Measurements from ENCODE around the gene EPO. TPM values are rescaled to one million over a fixed set of nuclear protein-coding genes. Genes with fewer than 3 reads are reported as not detected.
A peak's percentile ranks its signal among the peaks of the same experiment; 100 is the strongest.
"Not testable (repeated sequence)": the region's sequence is repeated elsewhere in the genome, so short reads cannot be mapped to it uniquely, and the experiment has no call there.

The EPO gene
- total RNA-seq, 2 experiments from 2014 or later: not detected

DNA sequence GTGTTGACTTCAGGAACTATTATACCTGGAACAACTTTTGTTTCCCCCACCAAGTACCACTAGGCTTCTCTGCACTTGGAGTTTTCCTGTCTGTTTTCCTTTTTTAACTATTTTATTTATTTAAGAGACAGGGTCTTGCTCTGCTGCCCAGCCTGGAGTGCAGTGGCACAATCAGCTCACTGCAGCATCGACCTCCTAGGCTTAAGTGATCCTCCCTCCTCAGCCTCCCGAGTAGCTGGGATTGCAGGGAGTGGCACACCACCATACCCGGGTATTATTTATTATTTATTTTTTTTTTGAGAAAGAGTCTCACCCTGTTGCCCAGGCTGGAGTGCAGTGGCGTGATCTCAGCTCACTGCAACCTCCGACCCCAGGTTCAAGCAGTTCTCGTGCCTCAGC, 24.1 kb upstream of the EPO start:
- peaks cover under 1% of the 10 kb centered on the region for H3K36me3 ChIP-seq (ENCODE audit: insufficient read depth, low read length)
- DNase-seq (no peak), ATAC-seq (ENCODE audit: poor library complexity) (no peak)
- intact Hi-C loops (cut with DNase I, micrococcal nuclease): no loop called here
- no peak overlapping the region for H3K4me3 ChIP-seq (ENCODE audit: low read length)
- CTCF ChIA-PET: interaction anchor here (0.5 to 6.6 kb wide), 2 partner anchors 9 to 242 kb away, joined by 3 to 59 read pairs; partner anchors contain the start of gene POP7
- H3K27ac ChIP-seq (ENCODE audit: low read depth in 1 of 2, low read length in 2 of 2): no peak overlapping the region
- H3K9me3 ChIP-seq (ENCODE audit: control insufficient read depth in 1 of 2, insufficient read depth in 1 of 2, low read length in 2 of 2): no peaks in the 10 kb centered on the region
- peaks cover 0 to 2% of the 10 kb centered on the region in 2 experiments for H3K27me3 ChIP-seq (ENCODE audit: control insufficient read depth in 1 of 2, insufficient read depth in 2 of 2, low read length in 2 of 2)
- peaks cover 35% of the 10 kb centered on the region for H3K4me1 ChIP-seq (ENCODE audit: insufficient read depth, low read length)
- POLR2A ChIA-PET: interaction anchor here (0.8 to 3.7 kb wide), 2 partner anchors 9 to 23 kb away, joined by 4 to 27 read pairs; partner anchors contain the start of gene POP7
- H3K4me3 Mint-ChIP-seq: peak overlapping the region; percentile 62
- no peaks in the 10 kb centered on the region for H3K27me3 Mint-ChIP-seq
- H3K4me1 Mint-ChIP-seq (ENCODE audit: low read depth): peaks cover 27% of the 10 kb centered on the region
- H3K9me3 Mint-ChIP-seq: no peaks in the 10 kb centered on the region
- TF ChIP-seq CTCF (IDR thresholded peaks at IDR 0.05): no peak
- H3K27ac Mint-ChIP-seq: peak overlapping the region; percentile 72
- H3K36me3 Mint-ChIP-seq (ENCODE audit: low read depth): peaks cover 12% of the 10 kb centered on the region

GRCh38 chr7:100699018-100699417, 21.2 kb upstream of the EPO start:
- peak overlapping the region; percentile 40 for H3K4me3 Mint-ChIP-seq
- CTCF ChIA-PET: no interaction called here
- POLR2A ChIA-PET: interaction anchor here (0.7 to 0.9 kb wide), 2 partner anchors 22 to 113 kb away, joined by 3 read pairs; partner anchors contain the start of genes FBXO24 and LRCH4

DNA sequence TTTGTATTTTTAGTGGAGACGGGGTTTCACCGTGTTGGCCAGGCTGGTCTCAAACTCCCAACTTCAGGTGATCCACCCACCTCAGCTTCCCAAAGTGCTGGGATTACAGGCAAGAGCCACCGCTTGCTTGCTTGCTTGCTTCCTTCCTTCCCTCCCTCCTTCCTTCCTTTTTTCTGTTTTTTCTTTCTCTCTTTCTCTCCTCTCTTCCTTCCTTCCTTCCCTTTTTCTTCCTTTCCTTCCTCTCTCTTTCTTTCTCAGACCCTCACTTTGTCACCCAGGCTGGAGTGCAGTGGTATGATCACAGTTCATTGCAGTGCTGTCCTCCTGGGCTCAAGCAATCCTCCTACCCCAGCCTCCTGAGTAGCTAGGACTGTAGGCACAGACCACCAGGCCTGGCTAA, 19.2 kb upstream of the EPO start:
- H3K36me3 ChIP-seq (ENCODE audit: insufficient read depth, low read length): not testable (repeated sequence)

More at GRCh38 chr7:100699018-100699417, 21.2 kb upstream of the EPO start:
- intact Hi-C loops (cut with DNase I, micrococcal nuclease): no loop called here
- no peaks in the 10 kb centered on the region for H3K9me3 Mint-ChIP-seq
- no peak for TF ChIP-seq CTCF (IDR thresholded peaks at IDR 0.05)
- DNase-seq (no peak), ATAC-seq (ENCODE audit: poor library complexity) (no peak)
- Histone ChIP-seq H3K9me3 (ENCODE audit: control insufficient read depth in 1 of 2, insufficient read depth in 1 of 2, low read length in 2 of 2) (no peaks in the 10 kb centered on the region), H3K4me3 (ENCODE audit: low read length) (no peak overlapping the region), H3K36me3 (ENCODE audit: insufficient read depth, low read length) (no peaks in the 10 kb centered on the region), H3K27me3 (ENCODE audit: control insufficient read depth in 1 of 2, insufficient read depth in 2 of 2, low read length in 2 of 2) (peaks cover 0 to 2% of the 10 kb centered on the region in 2 experiments), H3K4me1 (ENCODE audit: insufficient read depth, low read length) (peaks cover 11% of the 10 kb centered on the region), H3K27ac (ENCODE audit: low read depth in 1 of 2, low read length in 2 of 2) (no peak overlapping the region)
- no peaks in the 10 kb centered on the region for H3K36me3 Mint-ChIP-seq (ENCODE audit: low read depth)
- no peaks in the 10 kb centered on the region for H3K27me3 Mint-ChIP-seq
- peaks cover 5% of the 10 kb centered on the region for H3K4me1 Mint-ChIP-seq (ENCODE audit: low read depth)
- no peak overlapping the region for H3K27ac Mint-ChIP-seq

More for the DNA sequence above, 19.2 kb upstream of the EPO start:
- H3K4me1 Mint-ChIP-seq (ENCODE audit: low read depth); H3K36me3 Mint-ChIP-seq (ENCODE audit: low read depth); H3K9me3 Mint-ChIP-seq; ATAC-seq (ENCODE audit: poor library complexity); DNase-seq; H3K27me3 ChIP-seq (ENCODE audit: control insufficient read depth in 1 of 2, insufficient read depth in 2 of 2, low read length in 2 of 2); H3K4me3 Mint-ChIP-seq; CTCF ChIA-PET; H3K27ac ChIP-seq (ENCODE audit: low read depth in 1 of 2, low read length in 2 of 2); H3K27me3 Mint-ChIP-seq; H3K4me3 ChIP-seq (ENCODE audit: low read length); H3K27ac Mint-ChIP-seq; H3K9me3 ChIP-seq (ENCODE audit: control insufficient read depth in 1 of 2, insufficient read depth in 1 of 2, low read length in 2 of 2): not testable (repeated sequence)
- intact Hi-C loops (cut with DNase I, micrococcal nuclease): loop anchor here in 1 of 2 experiments (10.0 kb wide), 1 partner anchor 384 kb away; the partner anchor contains the start of gene TRIM56
- POLR2A ChIA-PET: interaction anchor here (1.2 kb wide), 1 partner anchor 10 kb away, joined by 3 read pairs; no protein-coding TSS in a partner anchor
- peaks cover 10% of the 10 kb centered on the region for H3K4me1 ChIP-seq (ENCODE audit: insufficient read depth, low read length)

All from CD4-positive, alpha-beta T cell (primary cell).